ENCODE data around the gene ORC3.
"Not testable (repeated sequence)": the region's sequence is repeated elsewhere in the genome, so short reads cannot be mapped to it uniquely, and the experiment has no call there.

The ORC3 gene

DNA sequence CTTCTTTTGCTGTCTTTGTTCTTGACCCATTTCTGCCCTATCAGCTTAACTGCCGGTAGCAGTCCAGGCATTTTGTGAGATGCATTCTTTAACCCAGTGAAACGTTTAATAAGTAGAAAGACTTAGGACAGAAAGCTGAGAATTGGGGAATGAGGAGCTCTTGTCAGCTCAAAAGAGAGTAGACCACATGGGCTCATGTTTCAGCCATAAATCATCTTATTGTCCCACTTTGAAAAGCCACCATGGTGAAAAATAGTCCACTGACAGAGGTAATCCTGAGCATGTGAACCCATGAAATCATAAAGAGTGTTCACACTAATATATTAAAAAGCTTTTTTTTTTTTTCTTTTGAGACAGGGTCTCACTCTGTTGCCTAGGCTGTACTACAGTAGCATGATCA lies 16.3 kb downstream of the ORC3 start:
- no peak for DNase-seq

- no peak for DNase-seq
Observed at GRCh38 chr6:87608802-87609201, 18.9 kb downstream of the ORC3 start.

DNA sequence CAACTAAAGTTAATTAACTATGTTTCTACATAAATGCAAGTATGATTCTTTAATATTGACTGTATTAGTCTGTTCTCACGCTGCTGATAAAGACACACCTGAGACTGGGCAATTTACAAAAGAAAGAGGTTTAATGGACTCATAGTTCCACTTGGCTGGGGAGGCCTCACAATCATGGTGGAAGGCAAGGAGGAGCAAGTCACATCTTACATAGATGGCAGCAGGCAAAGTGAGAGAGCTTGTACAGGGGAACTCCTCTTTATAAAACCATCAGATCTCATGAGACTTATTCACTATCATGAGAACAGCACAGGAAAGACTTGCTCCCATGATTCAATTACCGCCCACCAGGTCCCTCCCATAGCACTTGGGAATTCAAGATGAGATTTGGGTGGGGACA lies 23.1 kb downstream of the ORC3 start:
- not testable (repeated sequence) for DNase-seq

- DNase-seq = no peak
Observed at GRCh38 chr6:87617405-87617804, 27.5 kb downstream of the ORC3 start.

DNA sequence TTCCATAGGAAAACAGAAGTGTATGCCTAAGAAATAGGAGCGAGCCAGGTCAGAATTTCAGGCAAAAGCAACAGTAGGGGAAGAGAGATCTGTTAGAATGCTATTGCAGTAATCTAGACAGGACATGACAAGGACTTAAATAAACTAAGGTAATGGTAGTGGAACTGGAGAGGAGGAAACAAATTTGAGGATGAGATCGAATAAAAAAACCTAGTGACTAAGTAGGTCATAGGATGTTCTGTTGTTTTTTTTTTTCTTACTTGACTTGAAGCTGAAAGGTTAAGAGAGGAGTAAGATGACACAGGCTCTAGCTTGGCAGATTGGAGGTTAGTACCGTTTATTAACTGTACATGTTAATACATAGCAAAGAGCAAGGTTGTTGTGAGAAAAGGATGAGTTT lies 28.6 kb downstream of the ORC3 start:
- no peak for DNase-seq

GRCh38 chr6:87623248-87623647 lies 33.3 kb downstream of the ORC3 start:
- no peak for DNase-seq

DNA sequence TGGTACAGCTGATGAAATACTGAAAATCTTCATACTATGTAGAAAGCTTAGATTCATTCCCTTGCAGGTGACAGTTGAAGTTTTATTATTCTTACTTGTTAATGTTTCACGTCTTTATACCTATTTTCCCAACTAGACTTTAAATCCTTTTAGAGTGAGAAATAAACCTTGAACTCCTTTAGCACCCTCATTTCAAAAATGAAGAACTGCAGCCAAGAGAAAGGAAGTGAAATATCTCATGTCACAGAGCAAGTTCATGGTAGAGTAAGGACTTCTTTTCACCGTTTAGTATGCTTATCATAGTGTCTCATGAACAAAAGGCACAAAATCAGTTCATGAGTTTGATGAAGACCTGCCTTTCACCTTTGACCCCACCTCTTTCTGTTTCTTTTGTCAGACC lies 38.5 kb downstream of the ORC3 start:
- DNase-seq = no peak

DNA sequence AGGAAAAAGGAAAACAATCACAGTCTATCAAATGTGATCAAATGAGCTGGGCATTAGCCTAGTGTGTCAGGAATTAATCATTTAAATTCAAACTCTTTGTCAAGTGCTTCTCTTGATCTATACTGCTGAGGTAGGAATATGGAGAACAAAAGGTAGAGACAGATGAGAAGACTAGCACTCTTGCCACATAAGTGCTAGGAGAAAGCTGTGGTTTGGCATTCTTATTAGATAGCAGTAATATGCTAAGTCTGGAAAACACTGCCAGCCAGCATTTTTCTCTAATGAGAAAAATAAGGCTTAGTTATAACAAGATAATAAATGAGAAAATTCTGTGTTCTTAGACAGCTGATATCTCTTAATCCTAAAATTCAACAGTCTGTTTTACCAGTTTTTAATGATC lies 38.9 kb downstream of the ORC3 start:
- DNase-seq = no peak

DNA sequence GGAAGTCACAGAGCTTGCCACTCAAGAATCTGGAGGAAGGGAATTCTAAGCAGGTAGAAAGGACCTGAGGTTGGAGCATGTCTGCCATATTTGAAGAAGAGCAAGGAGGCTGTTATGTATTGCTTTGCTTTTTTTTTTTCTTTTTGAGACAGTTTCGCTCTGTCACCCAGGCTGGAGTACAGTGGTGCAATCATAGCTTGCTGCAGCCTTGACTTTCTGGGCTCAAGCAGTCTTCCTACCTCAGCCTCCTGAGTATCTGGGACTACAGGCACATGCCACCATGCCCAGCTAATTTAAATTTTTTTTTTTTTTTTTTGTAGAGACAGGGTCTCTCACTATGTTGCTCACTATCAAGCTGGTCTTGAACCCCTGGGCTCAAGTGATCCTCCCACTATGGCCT lies 40.8 kb downstream of the ORC3 start:
- no peak for DNase-seq

DNA sequence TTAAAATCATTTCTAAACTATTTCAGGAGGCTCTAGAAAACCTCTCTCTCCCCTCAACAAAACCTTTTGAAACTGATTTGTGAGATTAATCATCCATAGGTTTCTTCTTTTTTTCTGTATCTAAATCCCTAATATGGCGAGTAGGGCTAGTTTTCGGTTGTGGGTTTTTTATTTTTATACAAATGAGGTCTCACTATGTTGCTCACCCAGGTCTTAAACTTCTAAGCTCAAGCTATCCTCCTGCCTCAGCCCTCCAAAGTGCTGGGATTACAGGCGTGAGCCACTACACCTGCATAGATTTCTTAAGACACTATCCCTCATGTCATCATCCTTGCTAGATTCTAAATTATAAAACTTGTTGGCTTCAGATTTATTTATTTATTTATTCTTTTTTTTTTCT lies 43.9 kb downstream of the ORC3 start:
- no peak for DNase-seq

GRCh38 chr6:87636315-87636714 lies 46.4 kb downstream of the ORC3 start:
- DNase-seq = no peak

DNA sequence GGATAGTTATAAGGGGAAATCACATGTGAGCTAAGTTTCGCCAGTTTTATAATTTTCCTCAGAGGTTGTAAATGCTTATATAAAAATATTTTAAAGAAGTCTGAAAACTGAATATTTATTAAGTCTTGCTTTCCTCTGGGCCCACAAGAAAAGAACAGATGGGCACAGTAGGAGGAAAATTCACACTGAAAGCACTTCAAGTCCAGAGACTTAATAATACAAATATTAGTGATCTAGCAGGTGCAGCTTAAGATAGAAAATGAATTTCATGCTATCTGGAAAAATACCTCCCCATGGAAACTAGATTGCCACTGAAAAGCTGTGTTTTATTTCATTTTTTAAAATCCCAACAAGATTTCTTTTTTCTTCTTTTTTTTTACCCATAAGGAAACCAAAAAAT lies 47.2 kb downstream of the ORC3 start:
- no peak for DNase-seq

DNA sequence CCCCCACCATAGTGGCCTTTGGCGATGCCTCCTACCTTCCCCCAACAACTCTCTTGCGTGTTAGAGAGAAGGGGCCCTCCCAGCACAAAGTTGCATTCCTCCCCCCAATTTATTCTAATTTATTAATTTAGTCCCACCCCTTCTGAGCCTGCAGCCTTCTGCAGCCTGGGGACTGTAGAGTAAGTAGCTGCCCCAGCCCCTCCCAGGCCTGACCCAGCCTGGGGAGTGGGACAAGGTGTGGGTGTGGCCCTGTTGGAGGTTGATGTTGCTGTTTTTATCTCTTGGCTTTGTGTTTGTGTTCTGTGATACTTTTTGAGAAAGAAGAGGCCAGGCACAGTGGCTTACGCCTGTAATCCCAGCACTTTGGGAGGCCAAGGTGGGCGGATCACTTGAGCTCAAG lies 49.4 kb downstream of the ORC3 start:
- no peak for DNase-seq

DNA sequence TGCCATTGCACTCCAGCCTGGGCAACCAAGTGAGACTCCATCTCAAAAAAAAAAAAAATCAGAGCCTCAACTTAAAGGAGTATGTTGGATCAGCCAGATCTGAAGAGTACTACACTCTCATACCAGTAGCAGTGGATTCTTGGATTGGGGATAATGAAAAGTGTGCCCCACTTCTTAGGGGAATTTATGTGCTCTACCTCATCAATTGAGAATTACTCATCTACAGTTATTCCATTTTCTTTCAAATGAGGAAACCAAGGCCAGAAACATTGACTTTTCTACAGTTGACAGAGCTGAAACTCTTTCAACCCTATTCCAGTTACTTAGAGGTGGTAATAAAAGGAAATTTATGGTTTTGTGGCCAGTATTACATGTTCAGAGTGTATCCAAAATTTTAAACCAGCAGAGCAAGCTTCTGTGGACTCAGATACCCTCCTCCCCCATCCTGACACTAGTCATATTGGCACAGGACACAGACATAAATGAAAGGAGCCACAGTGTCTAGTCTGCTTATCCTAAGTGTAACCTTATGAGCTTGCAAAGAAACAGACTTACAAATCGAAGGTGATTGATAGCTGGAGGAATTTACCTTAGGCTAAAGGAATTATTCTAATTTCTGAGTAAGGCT lies 51.2 kb downstream of the ORC3 start:
- DNase-seq = no peak

DNA sequence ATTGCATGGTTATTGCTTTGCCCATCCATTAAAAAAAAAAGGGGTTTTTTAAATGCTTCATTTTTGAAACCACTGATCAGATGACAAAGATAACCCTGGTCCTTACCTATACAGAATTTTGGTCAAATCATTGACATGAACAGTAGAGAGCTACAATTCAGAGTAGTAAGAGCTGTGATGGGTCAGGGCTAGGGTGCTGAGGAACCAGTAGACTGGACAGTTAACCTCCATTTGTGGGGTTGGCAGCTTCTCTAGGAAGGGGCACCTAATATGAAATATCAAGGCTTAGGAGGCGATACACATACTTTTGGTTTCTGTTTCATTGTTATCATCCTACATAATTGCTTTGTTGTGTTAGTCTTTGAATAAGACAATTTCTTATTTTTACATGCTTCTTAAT lies 55.1 kb downstream of the ORC3 start:
- DNase-seq = no peak

- DNase-seq = no peak
Observed at GRCh38 chr6:87653074-87653962, 63.4 kb downstream of the ORC3 start.

- no peak for DNase-seq
Observed at GRCh38 chr6:87654122-87654521, 64.2 kb downstream of the ORC3 start.

DNA sequence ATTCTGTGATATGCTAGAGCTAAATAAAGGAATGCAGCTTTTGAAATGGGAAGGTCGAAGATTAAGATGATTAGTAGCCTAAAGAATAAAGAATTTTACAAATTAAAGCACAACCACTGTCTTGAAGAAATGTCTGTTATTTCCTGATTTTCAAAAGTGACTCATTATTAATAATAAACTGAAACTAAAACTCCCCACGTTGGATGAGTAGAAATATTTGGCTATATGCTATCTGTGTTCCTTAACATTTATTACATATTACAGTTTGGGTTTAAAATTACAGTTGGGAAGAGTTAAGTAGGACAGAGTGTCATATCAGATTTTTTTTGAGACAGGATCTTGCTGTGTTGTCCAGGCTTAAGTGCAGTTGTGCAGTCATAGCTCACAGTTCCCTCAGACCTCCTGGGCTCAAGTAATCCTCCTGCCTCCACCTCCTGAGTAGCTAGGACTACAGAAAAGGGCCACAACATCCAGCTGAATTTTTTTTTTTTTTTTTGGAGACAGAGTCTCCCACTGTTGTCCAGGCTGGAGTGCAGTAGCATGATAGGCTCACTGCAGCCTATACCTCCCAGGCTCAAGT lies 65.0 kb downstream of the ORC3 start:
- no peak for DNase-seq

GRCh38 chr6:87655824-87656223 lies 65.9 kb downstream of the ORC3 start:
- no peak for DNase-seq

GRCh38 chr6:87656857-87657256 lies 66.9 kb downstream of the ORC3 start:
- DNase-seq = no peak

DNA sequence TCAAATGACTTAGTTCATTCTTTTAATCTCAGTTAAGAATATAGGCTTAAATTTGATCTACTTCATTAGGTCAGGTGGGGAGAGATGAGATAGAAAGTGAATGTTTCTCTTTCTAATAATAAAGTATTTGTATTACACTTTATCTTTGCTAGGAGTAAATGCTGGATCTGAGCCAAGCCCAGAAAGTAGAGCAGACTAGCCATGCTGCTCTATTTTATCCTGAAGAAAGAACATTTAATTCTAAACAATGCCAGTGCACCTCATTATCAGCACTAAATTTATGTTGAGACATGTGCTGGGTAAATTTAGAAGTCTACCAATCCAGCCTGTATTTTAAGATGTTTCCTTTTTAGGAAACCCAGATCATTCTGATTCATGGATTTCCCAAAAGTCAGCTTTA lies 68.6 kb downstream of the ORC3 start:
- DNase-seq = no peak

GRCh38 chr6:87660226-87660911 lies 70.4 kb downstream of the ORC3 start:
- DNase-seq = no peak

GRCh38 chr6:87661016-87661415 lies 71.1 kb downstream of the ORC3 start:
- DNase-seq = no peak

GRCh38 chr6:87661503-87661902 lies 71.6 kb downstream of the ORC3 start:
- DNase-seq = no peak
